Keratinocyte (primary cell): Measurements from ENCODE around the gene DSC2. TPM values are rescaled to one million over a fixed set of nuclear protein-coding genes. Genes with fewer than 3 reads are reported as not detected.

Experiments
- DNase-seq: peaks from one replicate; pipeline ENCODE4 v3.0.0-alpha.2; 2011; ENCODE audit warnings: low read depth, missing footprints, low spot score
- FAIRE-seq: peaks from 2 replicates; lab custom pipeline; 2011; peaks lifted over from hg19 to GRCh38; lab: Jason Lieb, UNC
- H2AFZ ChIP-seq: 2 replicates; pipeline ENCODE4 v1.6.0; 2012; ENCODE audit warnings: low read length, control low read depth, inconsistent platforms; ENCODE audit not compliant: control insufficient read depth
- H3K27ac ChIP-seq: 2 replicates; pipeline ENCODE4 v1.5.1; 2011; ENCODE audit warnings: low read length; ENCODE audit not compliant: control insufficient read depth, insufficient read depth
- H3K27me3 ChIP-seq: 3 replicates; pipeline ENCODE4 v1.6.0; 2011; ENCODE audit warnings: low read length; ENCODE audit not compliant: control insufficient read depth, insufficient read depth; ENCODE audit errors: extremely low read depth
- H3K36me3 ChIP-seq, 2 experiments: 2 replicates in 1 of 2; 3 replicates in 1 of 2; pipeline ENCODE4 v1.5.1; 2011; ENCODE audit warnings: low read length in 2 of 2, mild to moderate bottlenecking in 1 of 2; ENCODE audit not compliant: control insufficient read depth in 2 of 2, insufficient read depth in 2 of 2; ENCODE audit errors: extremely low read depth in 1 of 2
- H3K4me1 ChIP-seq: 3 replicates; pipeline ENCODE4 v1.5.1; 2011; ENCODE audit warnings: low read length; ENCODE audit not compliant: control insufficient read depth, insufficient read depth; ENCODE audit errors: extremely low read depth
- H3K4me2 ChIP-seq: 3 replicates; pipeline ENCODE4 v1.6.0; 2011; ENCODE audit warnings: low read depth, low read length; ENCODE audit not compliant: control insufficient read depth, insufficient read depth; ENCODE audit errors: extremely low read depth
- H3K4me3 ChIP-seq, 3 experiments: fragments of 200-600 bp in 1 of 3; sonication (generic) in 1 of 3; 2 replicates in 2 of 3; 3 replicates in 1 of 3; pipeline ENCODE4 v1.5.1; 2011 to 2016; ENCODE audit warnings: low read length in 3 of 3, mild to moderate bottlenecking in 3 of 3, control low read depth in 2 of 3, inconsistent platforms in 1 of 3, low read depth in 1 of 3, mixed read lengths in 1 of 3, mixed run types in 1 of 3, moderate library complexity in 1 of 3; ENCODE audit not compliant: control insufficient read depth in 2 of 3, insufficient read depth in 2 of 3; ENCODE audit errors: extremely low read depth in 1 of 3
- H3K79me2 ChIP-seq: 2 replicates; pipeline ENCODE4 v1.6.0; 2012; ENCODE audit warnings: low read length; ENCODE audit not compliant: control insufficient read depth, insufficient read depth
- H3K9ac ChIP-seq: 3 replicates; pipeline ENCODE4 v1.6.0; 2011; ENCODE audit warnings: low read length; ENCODE audit not compliant: control insufficient read depth, insufficient read depth; ENCODE audit errors: extremely low read depth
- H3K9me1 ChIP-seq: 3 replicates; pipeline ENCODE4 v1.6.0; 2011; ENCODE audit warnings: low read length; ENCODE audit not compliant: control insufficient read depth, insufficient read depth; ENCODE audit errors: extremely low read depth
- H3K9me3 ChIP-seq: 2 replicates; pipeline ENCODE4 v1.5.1; 2012; ENCODE audit warnings: low read depth, low read length; ENCODE audit not compliant: control insufficient read depth
- H4K20me1 ChIP-seq: 3 replicates; pipeline ENCODE4 v1.6.0; 2011; ENCODE audit warnings: low read length; ENCODE audit not compliant: control insufficient read depth, insufficient read depth; ENCODE audit errors: extremely low read depth
- CTCF ChIP-seq, 3 experiments: IDR thresholded peaks in 1 of 3; conservative IDR thresholded peaks in 1 of 3; optimal IDR thresholded peaks in 1 of 3; 2 replicates in 2 of 3; 3 replicates in 1 of 3; pipeline versions ENCODE3 to v1.5.1; 2011; ENCODE audit warnings: low read length in 3 of 3, mild to moderate bottlenecking in 3 of 3, moderate library complexity in 2 of 3, control low read depth in 1 of 3, inconsistent platforms in 1 of 3; ENCODE audit not compliant: insufficient read depth in 2 of 3; ENCODE audit errors: extremely low read depth in 1 of 3
- EZH2 ChIP-seq: IDR thresholded peaks from one replicate; pipeline ENCODE4 v1.6.1; 2012; ENCODE audit warnings: inconsistent platforms, mild to moderate bottlenecking, low read length, moderate library complexity
- dilution Hi-C: fragments of 300-500 bp; cut with MboI; formaldehyde crosslinking; loops from one replicate; pipeline ENCODE4 v1.7.0; 2020; ENCODE audit warnings: low sequenced_read_pairs; ENCODE audit not compliant: extremely low pct_ligation_motif_present
- polyA plus RNA-seq, 5 experiments: library from polyadenylated mRNA; depleted of rRNA in 3 of 5; stranded (reverse) in 3 of 5; stranded (forward) in 1 of 5; unstranded in 1 of 5; fragments of >200 nt; gene quantifications; 1 replicate in 1 of 5; 2 replicates in 3 of 5; 3 replicates in 1 of 5; pipeline versions ENCODE4 v1.2.1 to v1.2.3, GENCODE V29; 2011 to 2012; ENCODE audit warnings: missing spikeins in 2 of 5, low read depth in 1 of 5, low replicate concordance in 1 of 5

DSC2 gene
- polyA plus RNA-seq, 1 donor (not counting 4 experiments of a cell fraction or from before 2014, with no cell fraction given) = 37.1 TPM

- TF ChIP-seq CTCF (optimal IDR thresholded peaks at IDR 0.05 in 1 of 3, IDR thresholded peaks at IDR 0.05 in 1 of 3, conservative IDR thresholded peaks at IDR 0.05 in 1 of 3; ENCODE audit: extremely low read depth in 1 of 3, insufficient read depth in 2 of 3, low read length in 3 of 3) (no peak), EZH2 (no peak)
- H3K79me2 ChIP-seq = peaks cover 26% of the 10 kb centered on the region
- DNase-seq = no peak
- H2AFZ ChIP-seq = no peak overlapping the region
- no peaks in the 10 kb centered on the region for H3K9me1 ChIP-seq
- dilution Hi-C loops = no loop called here
- H3K4me2 ChIP-seq = peak overlapping the region; percentile 52
- no peaks in the 10 kb centered on the region for H3K9me3 ChIP-seq
- H4K20me1 ChIP-seq = no peaks in the 10 kb centered on the region
- peaks cover 59% of the 10 kb centered on the region for H3K4me1 ChIP-seq
- no peak overlapping the region for H3K9ac ChIP-seq
- no peaks in the 10 kb centered on the region for H3K27me3 ChIP-seq
- peak overlapping the region in 1 of 3 experiments; percentile 19 for H3K4me3 ChIP-seq
- H3K27ac ChIP-seq = peak overlapping the region; percentile 71
- no peaks in the 10 kb centered on the region for H3K36me3 ChIP-seq
- no peak for FAIRE-seq
These were observed 57.3 kb downstream of the DSC2 start for GRCh38 chr18:31044926-31045325.

GRCh38 chr18:31043709-31044108 lies 58.5 kb downstream of the DSC2 start:
- dilution Hi-C loops = no loop called here

More at GRCh38 chr18:31043709-31044108, 58.5 kb downstream of the DSC2 start:
- H3K27ac ChIP-seq = no peak overlapping the region
- no peaks in the 10 kb centered on the region for H3K36me3 ChIP-seq
- no peak for DNase-seq
- H3K79me2 ChIP-seq = peaks cover 38% of the 10 kb centered on the region
- no peaks in the 10 kb centered on the region for H3K9me1 ChIP-seq
- H3K4me1 ChIP-seq = peaks cover 56% of the 10 kb centered on the region
- H2AFZ ChIP-seq = no peak overlapping the region
- H3K4me3 ChIP-seq = no peak overlapping the region
- H3K27me3 ChIP-seq = no peaks in the 10 kb centered on the region
- no peaks in the 10 kb centered on the region for H3K9me3 ChIP-seq
- TF ChIP-seq CTCF (optimal IDR thresholded peaks at IDR 0.05 in 1 of 3, IDR thresholded peaks at IDR 0.05 in 1 of 3, conservative IDR thresholded peaks at IDR 0.05 in 1 of 3; ENCODE audit: extremely low read depth in 1 of 3, insufficient read depth in 2 of 3, low read length in 3 of 3) (no peak), EZH2 (no peak)
- H3K9ac ChIP-seq = no peak overlapping the region
- FAIRE-seq = no peak
- no peaks in the 10 kb centered on the region for H4K20me1 ChIP-seq
- no peak overlapping the region for H3K4me2 ChIP-seq
